Measurements from ENCODE around the gene MAGI3.

Gene MAGI3

DNA sequence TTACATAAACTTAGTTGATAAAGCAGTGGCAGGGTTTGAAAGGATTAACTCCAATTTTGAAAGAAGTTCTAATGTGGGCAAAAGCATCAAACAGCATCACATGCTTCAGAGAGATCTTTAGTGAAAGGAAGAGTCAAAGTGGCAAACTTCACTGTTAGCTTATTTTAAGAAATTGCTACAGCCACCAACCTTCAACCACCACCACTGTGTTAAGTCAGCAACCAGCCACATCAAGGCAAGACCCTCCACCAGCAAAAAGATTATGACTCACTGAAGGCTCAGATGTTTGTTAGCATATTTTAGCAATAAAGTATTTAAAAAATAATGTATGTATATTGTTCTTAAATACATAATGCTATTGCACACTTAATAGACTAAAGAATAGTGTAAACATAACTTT lies 21.3 kb upstream of the MAGI3 start:
- TF ChIP-seq YY1 (IDR thresholded peaks at IDR 0.05; ENCODE audit: low read depth), result no peak
- no peak for TF ChIP-seq TCF12 (IDR thresholded peaks at IDR 0.05; ENCODE audit: low read depth)
- TF ChIP-seq REST (IDR thresholded peaks at IDR 0.05; ENCODE audit: low read depth), result no peak
- TF ChIP-seq CEBPB (IDR thresholded peaks at IDR 0.05), result no peak

DNA sequence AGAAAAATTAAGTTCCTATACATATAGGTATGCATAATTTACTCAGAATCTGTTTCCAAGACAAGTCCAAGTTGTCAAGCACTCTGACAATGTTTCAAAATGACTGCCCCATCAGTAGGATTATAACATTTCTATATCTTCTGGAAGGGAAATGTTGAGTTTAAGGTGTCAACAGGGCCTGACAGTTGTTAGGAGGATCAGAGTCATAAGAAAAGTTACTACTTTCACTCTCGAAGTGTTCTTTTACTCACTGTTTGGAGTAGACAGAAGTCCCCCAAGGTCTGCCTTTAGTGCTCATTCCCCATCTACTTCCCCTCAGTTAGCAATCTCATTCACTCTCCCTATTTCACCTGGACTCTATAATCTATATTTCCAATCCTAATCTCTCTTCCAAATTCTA lies 20.6 kb upstream of the MAGI3 start:
- TF ChIP-seq YY1 (IDR thresholded peaks at IDR 0.05; ENCODE audit: low read depth), result no peak
- no peak for TF ChIP-seq ZBTB7A (IDR thresholded peaks at IDR 0.05; ENCODE audit: low read depth)
- TF ChIP-seq RAD21 (IDR thresholded peaks at IDR 0.05; ENCODE audit: low read depth), result no peak
- TF ChIP-seq EP300 (IDR thresholded peaks at IDR 0.05; ENCODE audit: borderline replicate concordance), result no peak
- no peak for TF ChIP-seq TCF12 (IDR thresholded peaks at IDR 0.05; ENCODE audit: low read depth)
- no peak for TF ChIP-seq TEAD4 (IDR thresholded peaks at IDR 0.05)
- TF ChIP-seq CREB1 (IDR thresholded peaks at IDR 0.05; ENCODE audit: low read depth), result no peak
- TF ChIP-seq TAF1 (IDR thresholded peaks at IDR 0.05; ENCODE audit: low read depth), result no peak
- TF ChIP-seq, protein P1, sequence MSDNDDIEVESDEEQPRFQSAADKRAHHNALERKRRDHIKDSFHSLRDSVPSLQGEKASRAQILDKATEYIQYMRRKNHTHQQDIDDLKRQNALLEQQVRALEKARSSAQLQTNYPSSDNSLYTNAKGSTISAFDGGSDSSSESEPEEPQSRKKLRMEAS (IDR thresholded peaks at IDR 0.05), result no peak
- no peak for TF ChIP-seq REST (IDR thresholded peaks at IDR 0.05; ENCODE audit: low read depth)
- TF ChIP-seq FOXM1 (IDR thresholded peaks at IDR 0.05; ENCODE audit: borderline replicate concordance, low read depth), result no peak
- TF ChIP-seq CEBPB (IDR thresholded peaks at IDR 0.05), result no peak
- no peak for TF ChIP-seq USF1 (IDR thresholded peaks at IDR 0.05)
- no peak for TF ChIP-seq EGR1 (IDR thresholded peaks at IDR 0.05)
- no peak for TF ChIP-seq NFIC (IDR thresholded peaks at IDR 0.05)

GRCh38 chr1:113370868-113371267 lies 19.4 kb upstream of the MAGI3 start:
- TF ChIP-seq TEAD4 (IDR thresholded peaks at IDR 0.05), result no peak
- TF ChIP-seq TCF12 (IDR thresholded peaks at IDR 0.05; ENCODE audit: low read depth), result no peak
- no peak for TF ChIP-seq EP300 (IDR thresholded peaks at IDR 0.05; ENCODE audit: borderline replicate concordance)
- no peak for TF ChIP-seq USF1 (IDR thresholded peaks at IDR 0.05)
- no peak for TF ChIP-seq CEBPB (IDR thresholded peaks at IDR 0.05)
- no peak for TF ChIP-seq NFIC (IDR thresholded peaks at IDR 0.05)
- TF ChIP-seq CREB1 (IDR thresholded peaks at IDR 0.05; ENCODE audit: low read depth), result no peak
- no peak for TF ChIP-seq FOXM1 (IDR thresholded peaks at IDR 0.05; ENCODE audit: borderline replicate concordance, low read depth)
- no peak for TF ChIP-seq REST (IDR thresholded peaks at IDR 0.05; ENCODE audit: low read depth)
- TF ChIP-seq TAF1 (IDR thresholded peaks at IDR 0.05; ENCODE audit: low read depth), result no peak
- TF ChIP-seq, protein P1 (IDR thresholded peaks at IDR 0.05), result no peak
- TF ChIP-seq RAD21 (IDR thresholded peaks at IDR 0.05; ENCODE audit: low read depth), result no peak
- no peak for TF ChIP-seq YY1 (IDR thresholded peaks at IDR 0.05; ENCODE audit: low read depth)
- TF ChIP-seq ZBTB7A (IDR thresholded peaks at IDR 0.05; ENCODE audit: low read depth), result no peak
- TF ChIP-seq EGR1 (IDR thresholded peaks at IDR 0.05), result no peak

DNA sequence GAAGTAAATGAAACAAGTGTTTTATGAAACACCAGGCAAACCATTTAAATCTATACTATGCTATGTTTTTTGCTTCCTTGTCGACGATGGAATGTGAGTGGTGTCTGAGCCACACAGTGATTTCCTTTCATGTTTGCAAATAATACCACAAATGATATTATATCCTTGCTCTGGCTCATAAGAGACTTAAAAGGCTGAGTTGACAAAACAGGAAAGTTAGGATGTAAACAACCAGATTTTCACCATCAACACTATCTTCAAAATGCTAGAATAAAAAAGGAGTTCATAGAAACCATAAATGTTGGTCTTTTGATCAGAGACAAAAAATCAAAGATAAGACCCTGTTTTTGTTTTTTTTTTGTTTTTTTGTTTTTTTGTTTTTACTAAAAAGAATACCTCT lies 17.8 kb upstream of the MAGI3 start:
- TF ChIP-seq EGR1 (IDR thresholded peaks at IDR 0.05) (no peak), CEBPB (IDR thresholded peaks at IDR 0.05) (no peak), YY1 (IDR thresholded peaks at IDR 0.05; ENCODE audit: low read depth) (no peak), TCF12 (IDR thresholded peaks at IDR 0.05; ENCODE audit: low read depth) (no peak), TEAD4 (IDR thresholded peaks at IDR 0.05) (no peak), ZBTB7A (IDR thresholded peaks at IDR 0.05; ENCODE audit: low read depth) (no peak)

- TF ChIP-seq NFIC (IDR thresholded peaks at IDR 0.05) (no peak), YY1 (IDR thresholded peaks at IDR 0.05; ENCODE audit: low read depth) (no peak), EGR1 (IDR thresholded peaks at IDR 0.05) (no peak), EP300 (IDR thresholded peaks at IDR 0.05; ENCODE audit: borderline replicate concordance) (no peak), TAF1 (IDR thresholded peaks at IDR 0.05; ENCODE audit: low read depth) (no peak), TCF12 (IDR thresholded peaks at IDR 0.05; ENCODE audit: low read depth) (no peak), USF1 (IDR thresholded peaks at IDR 0.05) (no peak)
- TF ChIP-seq, protein P1 (IDR thresholded peaks at IDR 0.05), result no peak
These were observed 16.7 kb upstream of the MAGI3 start for GRCh38 chr1:113373644-113374043.

Measured in Ishikawa (cell line).